Hematopoietic multipotent progenitor cell (in vitro differentiated cells): ENCODE measurements around the gene SRGAP3. TPM values are rescaled to one million over a fixed set of nuclear protein-coding genes. Genes with fewer than 3 reads are reported as not detected.

Experiments used
- DNase-seq, 3 donors: peaks; one replicate each; pipeline ENCODE4 v3.0.0-alpha.2; 2011 to 2015; ENCODE audit warnings: low read depth in 2 of 3, low spot score in 2 of 3
- total RNA-seq: library from RNA; depleted of rRNA; stranded (reverse); fragments of >200 nt; gene quantifications from one replicate; pipeline ENCODE4 v1.2.3, GENCODE V29; 2012

Gene SRGAP3
- total RNA-seq, 1 donor, result 6.2 TPM

- DNase-seq, result no peak
These were observed 252.7 kb downstream of the SRGAP3 start for GRCh38 chr3:8996681-8997121.

DNA sequence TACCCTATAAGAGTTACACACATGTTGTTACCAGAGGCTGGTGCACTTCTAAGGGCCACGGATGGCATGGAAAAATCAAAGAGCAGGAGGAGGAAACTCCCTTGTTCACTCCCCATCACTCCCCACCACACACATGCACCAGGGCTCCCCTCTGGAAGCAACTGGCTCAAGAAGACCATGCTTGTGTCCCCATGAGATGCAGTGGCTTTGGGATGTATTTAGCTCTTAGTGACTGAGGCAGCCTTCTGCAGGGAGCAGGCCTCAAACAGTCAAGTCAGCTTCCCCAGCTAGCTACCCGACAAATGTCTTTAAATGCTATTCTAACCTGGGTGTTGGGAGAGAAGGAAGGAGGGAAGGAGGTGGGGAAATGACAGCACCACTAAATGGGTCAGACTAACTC is 253.2 kb downstream of the SRGAP3 start:
- no peak for DNase-seq

DNA sequence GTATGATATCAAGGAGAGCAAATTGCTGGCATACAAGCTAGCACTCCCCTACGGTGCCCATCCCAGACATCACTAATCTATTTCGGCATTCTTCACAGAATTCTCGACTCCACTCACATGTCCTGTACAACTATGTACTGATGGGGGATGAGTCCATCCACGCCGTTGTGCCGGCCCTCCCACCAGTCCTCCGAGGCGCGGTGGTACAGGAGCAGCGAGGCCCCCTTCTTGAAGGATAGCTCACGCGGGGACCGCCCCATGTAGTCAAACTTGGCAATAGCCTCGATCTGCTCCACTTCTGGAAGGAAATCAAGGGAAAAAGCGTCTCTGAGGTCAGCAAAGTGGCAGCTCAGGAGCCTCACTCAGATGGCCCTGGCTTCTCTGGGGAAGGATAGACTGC is 255.2 kb downstream of the SRGAP3 start:
- DNase-seq, result no peak

- no peak for DNase-seq
These were observed 256.1 kb downstream of the SRGAP3 start for GRCh38 chr3:8993331-8993730.

DNA sequence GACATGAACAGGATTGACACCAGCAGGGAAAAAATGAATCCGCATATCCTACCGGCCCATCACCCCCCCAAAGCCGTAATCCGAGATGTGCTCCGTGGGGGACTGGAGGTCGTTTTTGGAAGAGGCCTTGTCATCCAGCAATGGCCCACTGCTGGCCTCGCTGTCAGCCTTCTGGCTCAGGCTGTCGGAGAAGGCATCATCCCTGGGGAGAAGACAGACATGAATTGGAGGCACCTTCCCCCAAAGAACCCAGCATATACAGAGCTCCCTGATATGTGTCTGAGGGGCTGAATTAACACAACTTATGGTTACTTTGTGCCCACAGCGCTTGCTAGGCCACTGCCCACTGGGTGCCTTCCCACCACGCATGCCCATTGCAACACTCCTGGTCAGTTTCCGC is 256.6 kb downstream of the SRGAP3 start:
- DNase-seq, result no peak

DNA sequence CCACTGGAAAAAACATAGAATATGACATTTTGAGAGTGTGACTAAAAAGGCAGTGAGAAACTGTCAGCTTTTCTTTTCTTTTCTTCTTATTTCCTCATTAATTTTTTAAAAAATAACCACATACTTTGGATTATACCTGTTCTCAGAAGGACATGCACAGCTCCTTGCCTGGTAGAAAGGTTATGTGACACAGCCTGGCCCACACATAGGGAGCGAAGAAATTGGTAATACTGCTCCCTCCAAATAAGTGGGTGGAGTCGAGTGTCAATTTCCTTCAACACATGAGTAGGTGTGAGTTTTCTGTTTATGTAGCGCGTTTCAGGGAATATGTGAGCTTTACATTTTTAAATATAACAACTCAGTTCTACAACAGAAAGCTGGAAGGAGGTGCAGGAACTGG is 257.2 kb downstream of the SRGAP3 start:
- no peak for DNase-seq

DNA sequence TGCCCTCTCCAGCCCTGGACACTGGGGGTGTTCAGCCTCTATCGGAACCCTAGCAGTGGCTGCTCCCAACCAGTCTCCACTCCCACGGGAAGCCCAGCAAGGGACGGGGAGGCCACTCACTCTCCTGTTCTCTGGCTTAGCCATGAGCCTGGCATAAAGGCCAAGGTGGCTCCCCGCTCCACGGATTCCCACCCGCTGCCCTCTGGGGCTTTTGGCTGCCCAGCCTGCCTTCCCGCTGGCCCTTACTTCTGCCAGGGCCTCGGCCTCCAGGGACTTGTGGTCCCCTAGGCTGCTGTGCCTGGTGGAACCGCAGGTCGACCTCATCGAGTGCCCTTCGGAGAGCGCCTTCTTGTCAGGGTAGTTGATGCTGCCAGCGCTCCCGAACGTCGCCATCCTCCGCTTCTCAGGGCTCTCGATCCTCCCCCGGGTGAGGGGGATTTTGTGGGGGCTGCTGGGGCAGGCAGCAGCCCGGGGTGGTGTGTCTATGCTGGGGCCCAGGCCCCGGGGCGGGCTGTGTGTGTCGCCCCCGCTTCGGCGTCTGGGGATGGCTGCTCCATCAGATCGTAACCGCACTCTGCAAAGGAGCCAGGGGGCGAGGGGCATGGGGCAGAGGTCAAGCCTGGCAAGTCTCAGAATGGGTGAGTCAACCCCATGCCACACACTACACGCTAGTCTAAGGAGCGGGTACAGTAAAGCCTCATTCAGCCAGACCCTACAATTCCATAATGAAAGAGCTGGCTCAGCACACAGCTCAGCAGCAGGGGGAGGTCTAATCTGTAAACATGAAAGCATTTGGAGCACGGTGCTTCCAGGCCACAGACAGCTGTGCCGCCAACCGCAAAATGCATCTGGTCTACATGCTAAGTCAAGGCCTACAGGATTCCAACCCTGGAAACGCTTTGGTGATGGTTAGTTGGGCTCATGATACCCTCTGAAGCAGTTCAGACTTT is 258.9 kb downstream of the SRGAP3 start:
- DNase-seq, result no peak

DNA sequence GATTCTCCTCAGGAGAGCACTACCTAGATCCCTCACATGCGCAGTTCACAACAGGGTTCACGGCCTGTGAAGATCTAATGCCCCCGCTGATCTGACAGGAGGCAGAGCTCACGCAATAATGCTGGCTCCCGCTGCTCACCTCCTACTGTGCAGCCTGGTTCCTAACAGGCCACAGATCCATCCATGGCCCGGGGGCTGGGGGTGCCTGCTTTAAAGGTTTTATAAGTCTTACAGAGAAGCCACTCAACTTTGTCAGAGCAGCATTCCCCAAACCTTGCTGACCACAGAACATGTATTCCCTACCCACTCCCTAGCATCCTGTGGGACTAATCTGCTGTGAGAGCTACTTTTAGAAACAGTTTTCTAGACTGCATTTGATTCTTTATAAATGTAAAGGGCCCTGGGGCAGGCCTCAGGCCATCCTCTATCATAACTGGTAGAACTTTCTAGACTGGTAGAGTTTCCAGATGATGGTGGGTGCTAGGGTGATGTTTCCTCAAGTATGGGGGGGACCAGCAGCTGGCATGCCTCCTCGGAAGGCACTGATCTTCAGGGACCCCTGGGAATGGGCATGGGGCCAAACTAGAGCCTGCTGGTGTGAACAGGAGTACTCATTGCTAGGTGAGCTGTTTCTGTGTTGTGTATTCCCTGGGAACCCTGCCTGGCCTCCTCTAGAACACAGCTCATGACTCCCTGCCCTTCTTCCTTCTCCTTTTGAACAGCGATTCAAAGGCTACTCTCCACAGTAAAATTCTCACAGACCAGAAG is 260.5 kb downstream of the SRGAP3 start:
- no peak for DNase-seq

DNA sequence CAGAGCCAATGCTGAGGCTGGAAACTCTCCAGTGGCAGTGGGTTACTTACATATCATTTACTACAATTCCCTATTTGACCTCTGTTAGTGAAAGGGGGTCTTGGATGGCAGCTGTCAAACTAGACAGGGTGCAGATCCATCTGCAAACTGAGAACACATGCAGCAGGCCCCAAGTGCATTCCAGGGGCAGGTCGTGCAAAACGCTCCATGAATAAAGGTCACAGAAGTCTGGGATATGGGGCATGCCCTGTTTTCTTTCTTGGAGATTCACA is 261.1 kb downstream of the SRGAP3 start:
- no peak for DNase-seq

- DNase-seq, result peak in 2 of 3 donors; percentile 62 to 83
These were observed 261.6 kb downstream of the SRGAP3 start for GRCh38 chr3:8987645-8988383.

- DNase-seq, result no peak
These were observed 262.2 kb downstream of the SRGAP3 start for GRCh38 chr3:8987226-8987625.

- DNase-seq, result no peak
These were observed 262.7 kb downstream of the SRGAP3 start for GRCh38 chr3:8986741-8987140.

DNA sequence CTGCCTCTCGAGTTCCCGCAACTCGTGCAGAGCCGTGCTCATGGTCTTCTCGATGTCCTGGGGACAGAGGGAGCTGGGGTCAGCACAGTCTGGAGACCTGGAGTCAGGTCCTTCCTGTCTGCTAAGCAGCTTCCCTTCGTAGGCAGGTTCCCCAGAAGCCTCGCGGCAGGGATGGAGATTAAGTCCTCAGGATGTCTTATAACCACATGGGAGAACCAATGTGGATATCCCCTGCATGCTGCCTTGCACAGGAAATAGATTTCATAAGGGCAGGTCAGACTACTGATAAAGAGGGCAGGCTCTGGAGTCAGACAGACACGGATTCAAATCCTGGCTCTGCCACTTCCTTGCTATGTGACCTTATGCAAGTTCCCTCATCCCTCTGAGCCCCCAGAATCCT is 263.6 kb downstream of the SRGAP3 start:
- no peak for DNase-seq

GRCh38 chr3:8985411-8985831 is 264.0 kb downstream of the SRGAP3 start:
- DNase-seq, result no peak

GRCh38 chr3:8984526-8984925 is 264.9 kb downstream of the SRGAP3 start:
- DNase-seq, result no peak

GRCh38 chr3:8984081-8984480 is 265.4 kb downstream of the SRGAP3 start:
- no peak for DNase-seq

DNA sequence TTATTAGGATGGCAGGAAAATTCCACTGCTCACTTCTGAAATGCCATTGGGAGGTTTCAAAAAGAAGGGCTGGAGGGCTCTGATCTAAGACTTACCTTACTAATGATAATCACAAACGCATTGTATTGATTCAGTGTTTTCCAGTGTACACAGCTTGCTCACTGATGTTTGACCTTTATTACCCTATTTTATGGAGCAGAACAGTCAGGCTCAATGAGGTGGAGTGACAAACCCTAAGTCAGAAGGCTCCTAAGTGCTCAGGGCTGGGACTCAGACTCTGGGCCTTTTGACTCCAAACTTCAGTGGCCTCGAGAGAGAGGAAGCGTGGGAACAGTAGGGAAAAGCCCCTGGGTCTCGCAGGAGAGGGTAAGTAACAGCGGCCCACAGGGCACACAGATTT is 265.9 kb downstream of the SRGAP3 start:
- no peak for DNase-seq

GRCh38 chr3:8983026-8983425 is 266.4 kb downstream of the SRGAP3 start:
- no peak for DNase-seq

GRCh38 chr3:8982509-8982908 is 266.9 kb downstream of the SRGAP3 start:
- DNase-seq, result peak in 1 of 3 donors; percentile 14

DNA sequence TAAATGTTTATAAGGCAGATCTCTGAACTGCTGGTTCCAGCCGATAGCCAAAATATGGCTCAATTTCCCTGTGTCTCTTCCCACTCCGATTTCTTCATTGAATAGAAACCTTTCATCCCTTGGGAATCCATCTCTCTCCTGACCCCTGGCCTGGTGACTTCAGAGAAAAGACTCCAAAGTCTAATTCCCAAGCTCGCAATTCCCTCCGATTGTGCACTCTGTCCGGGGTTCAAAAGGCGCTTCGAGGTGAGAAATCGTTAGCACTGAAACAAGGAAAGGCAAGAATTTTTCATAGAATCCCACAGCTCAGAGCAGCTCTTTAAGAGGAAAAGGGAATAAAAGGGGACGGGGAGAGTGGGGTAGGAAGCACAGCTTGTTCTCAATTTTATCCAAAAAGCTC is 267.7 kb downstream of the SRGAP3 start:
- no peak for DNase-seq

- DNase-seq, result no peak
These were observed 268.1 kb downstream of the SRGAP3 start for GRCh38 chr3:8981296-8981695.
